Panc1 (cell line): ENCODE measurements around the gene SNRK.

Experiments used
- POLR2AphosphoS5 ChIP-seq: IDR thresholded peaks from 2 replicates; pipeline ENCODE4 v1.6.1; 2012; ENCODE audit warnings: mild to moderate bottlenecking, low read depth, low read length, moderate library complexity
- SIN3A ChIP-seq: IDR thresholded peaks from 2 replicates; pipeline ENCODE4 v1.6.1; 2012; ENCODE audit warnings: low read depth, mild to moderate bottlenecking, low read length, moderate library complexity, borderline replicate concordance; ENCODE audit not compliant: insufficient read depth
- TF ChIP-seq, protein P1 (sequence below): fragments of 450-650 bp; IDR thresholded peaks from 2 replicates; pipeline ENCODE4 v1.5.1; 2017; ENCODE audit warnings: mild to moderate bottlenecking

DNA sequence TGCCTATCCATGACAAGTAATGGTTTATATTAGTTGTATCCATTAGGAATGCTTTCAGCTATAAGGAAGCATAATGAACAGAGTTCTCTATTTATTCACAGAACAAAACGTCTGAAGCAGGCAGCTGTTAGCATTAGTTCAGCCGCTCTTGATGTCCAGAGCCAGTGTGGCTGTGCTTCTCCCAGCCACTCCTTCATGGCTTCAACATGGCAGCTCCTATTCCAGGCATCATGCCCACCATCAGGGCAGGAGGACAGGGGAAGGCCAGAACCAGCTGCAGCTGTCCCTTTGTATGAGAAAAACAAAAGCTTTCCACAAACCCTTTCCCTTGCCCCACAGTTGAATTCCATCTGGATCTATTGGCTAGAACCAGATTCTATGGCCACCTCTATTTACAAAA lies 12.9 kb upstream of the SNRK start:
- TF ChIP-seq, protein P1, sequence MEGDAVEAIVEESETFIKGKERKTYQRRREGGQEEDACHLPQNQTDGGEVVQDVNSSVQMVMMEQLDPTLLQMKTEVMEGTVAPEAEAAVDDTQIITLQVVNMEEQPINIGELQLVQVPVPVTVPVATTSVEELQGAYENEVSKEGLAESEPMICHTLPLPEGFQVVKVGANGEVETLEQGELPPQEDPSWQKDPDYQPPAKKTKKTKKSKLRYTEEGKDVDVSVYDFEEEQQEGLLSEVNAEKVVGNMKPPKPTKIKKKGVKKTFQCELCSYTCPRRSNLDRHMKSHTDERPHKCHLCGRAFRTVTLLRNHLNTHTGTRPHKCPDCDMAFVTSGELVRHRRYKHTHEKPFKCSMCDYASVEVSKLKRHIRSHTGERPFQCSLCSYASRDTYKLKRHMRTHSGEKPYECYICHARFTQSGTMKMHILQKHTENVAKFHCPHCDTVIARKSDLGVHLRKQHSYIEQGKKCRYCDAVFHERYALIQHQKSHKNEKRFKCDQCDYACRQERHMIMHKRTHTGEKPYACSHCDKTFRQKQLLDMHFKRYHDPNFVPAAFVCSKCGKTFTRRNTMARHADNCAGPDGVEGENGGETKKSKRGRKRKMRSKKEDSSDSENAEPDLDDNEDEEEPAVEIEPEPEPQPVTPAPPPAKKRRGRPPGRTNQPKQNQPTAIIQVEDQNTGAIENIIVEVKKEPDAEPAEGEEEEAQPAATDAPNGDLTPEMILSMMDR: no peak
- TF ChIP-seq SIN3A: no peak
- no peak for TF ChIP-seq POLR2AphosphoS5
